Right ventricle myocardium superior (tissue), 1 donor: ENCODE measurements around the gene LSAMP. TPM values are rescaled to one million over a fixed set of nuclear protein-coding genes. Genes with fewer than 3 reads are reported as not detected.
"Not testable (repeated sequence)": the region's sequence is repeated elsewhere in the genome, so short reads cannot be mapped to it uniquely, and the experiment has no call there.

Experiments
- ATAC-seq: fragments of 200-7000 bp; cut with Tn5 transposase; one replicate; pipeline ENCODE4 v1.9.1; 2020; ENCODE audit warnings: mild to moderate bottlenecking; ENCODE audit not compliant: poor library complexity
- DNase-seq: peaks from one replicate; pipeline ENCODE4 v3.0.0-alpha.2; 2020
- intact Hi-C: fragments of 100-400 bp; cut with DNase I; formaldehyde crosslinking; loops from one replicate; pipeline ENCODE4 v1.11.2; 2022
- total RNA-seq: library from RNA; stranded (reverse); fragmentation: NEBNext Ultra II Directional; extraction: Animal tissue kit (Norgen Biotek cat#: 25700); gene quantifications from one replicate; pipeline ENCODE4 v1.2.1, GENCODE V29; 2021
- donor health status: DM: no; HTN: yes; CAD: no; lungs with severe emphysema.

Gene LSAMP
- total RNA-seq, 1 donor from 2014 or later: 5.2 TPM

DNA sequence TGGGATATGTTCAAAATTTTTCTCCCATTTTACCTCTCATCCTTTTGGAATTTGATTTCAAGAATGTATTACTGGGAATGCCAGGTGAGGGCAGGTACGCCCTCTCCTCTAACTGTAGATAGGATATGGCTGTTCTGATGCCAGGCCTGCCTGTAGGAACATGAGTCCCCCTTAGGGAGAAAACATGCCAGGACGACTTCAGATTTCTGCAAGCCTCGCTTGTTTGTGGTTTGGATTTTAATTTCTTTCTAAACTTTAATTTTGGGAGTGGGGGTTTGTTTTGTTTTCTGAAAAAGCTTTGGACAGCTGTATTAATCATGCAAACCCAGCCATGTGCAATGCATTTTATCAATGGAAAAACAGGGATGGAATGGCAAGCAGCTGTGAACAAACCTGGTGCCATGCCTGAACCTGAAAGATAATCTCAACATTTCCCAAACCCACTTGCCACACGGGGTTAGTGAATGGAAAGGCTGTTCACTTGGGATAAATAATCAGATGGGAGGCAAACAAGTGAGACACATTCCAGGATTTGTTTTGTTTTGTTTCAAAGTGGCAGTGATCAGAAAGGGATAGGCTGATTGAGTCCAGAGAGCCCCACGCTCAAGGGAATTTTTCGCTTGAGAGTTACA is 614.4 kb downstream of the LSAMP start:
- intact Hi-C loops: no loop called here
- no peak for ATAC-seq
- DNase-seq: no peak

DNA sequence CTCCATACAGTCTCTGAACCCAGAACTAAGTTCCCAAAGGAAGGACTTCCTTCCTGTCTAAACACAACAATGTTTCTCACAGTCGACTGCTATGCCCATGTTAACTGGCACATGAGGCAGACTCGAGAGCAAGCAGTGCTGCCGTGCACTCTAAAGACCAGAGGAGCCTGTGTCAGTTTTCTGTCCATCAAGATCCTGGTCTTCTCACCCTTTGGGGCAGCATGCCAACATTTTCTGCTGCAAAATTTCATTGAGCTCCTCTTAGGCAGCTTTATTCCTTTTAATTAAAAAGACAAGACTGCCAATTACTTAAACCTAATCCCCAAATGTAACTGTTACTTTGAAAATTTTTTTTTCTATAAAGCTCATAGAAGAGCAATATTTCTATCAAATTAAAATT is 616.9 kb downstream of the LSAMP start:
- intact Hi-C loops: no loop called here
- ATAC-seq (no peak), DNase-seq (no peak)

DNA sequence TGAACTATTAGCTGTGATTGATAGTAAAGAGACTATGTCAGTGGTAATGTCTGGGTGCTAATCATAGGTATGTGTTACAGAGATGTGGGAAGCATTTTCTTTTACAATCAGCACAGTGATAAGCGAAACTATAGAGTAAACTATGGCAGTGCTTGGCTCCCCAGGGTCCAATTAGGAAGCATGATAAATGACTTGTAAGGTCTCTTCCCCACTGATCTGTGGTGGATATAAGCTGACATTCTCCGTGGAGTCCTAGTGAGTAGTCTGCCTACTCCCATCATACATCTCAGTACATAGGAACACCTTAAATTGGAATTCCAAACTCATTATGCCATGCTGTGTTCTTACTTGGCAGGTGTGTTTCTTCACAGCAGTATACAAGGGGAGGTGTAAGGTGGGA is 617.8 kb downstream of the LSAMP start:
- intact Hi-C loops: no loop called here
- ATAC-seq (no peak), DNase-seq (no peak)

DNA sequence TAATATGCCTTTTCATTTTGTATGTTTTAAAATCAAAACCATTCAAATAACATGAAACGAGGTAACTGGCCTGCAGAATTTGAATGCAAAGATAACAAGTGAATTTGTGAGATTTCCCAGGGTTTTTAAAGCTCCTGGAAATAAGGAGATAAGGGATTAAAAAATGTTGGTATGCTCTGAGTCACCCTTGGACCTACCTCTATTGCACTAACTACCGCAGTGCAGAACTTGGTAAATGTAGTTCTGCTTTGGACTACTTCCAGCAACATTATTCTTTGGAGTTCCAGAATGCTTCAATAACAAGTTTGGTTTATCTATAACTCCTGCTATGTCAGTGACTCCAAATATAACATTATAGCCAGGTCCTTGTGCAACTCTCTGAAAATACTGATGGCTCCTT is 620.2 kb downstream of the LSAMP start:
- no peak for DNase-seq
- intact Hi-C loops: no loop called here
- ATAC-seq: no peak

DNA sequence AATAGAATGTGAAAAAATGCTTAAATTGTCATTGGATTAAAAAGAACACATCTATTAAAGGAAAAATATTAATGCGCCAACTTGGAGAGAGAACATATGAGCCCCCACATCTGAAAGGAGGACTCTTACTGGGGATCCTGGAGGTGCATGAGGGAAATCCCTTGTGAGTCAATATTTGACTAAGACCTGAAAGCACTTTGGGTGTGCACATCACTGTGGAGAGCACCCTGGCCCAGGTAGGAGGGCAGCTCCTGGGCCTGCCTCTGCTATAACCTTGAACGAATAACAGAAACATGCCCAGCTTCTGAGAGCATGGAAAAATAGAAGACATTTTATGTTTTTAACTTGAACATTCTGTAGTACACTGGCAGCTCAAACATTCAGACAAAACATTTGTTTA is 622.2 kb downstream of the LSAMP start:
- DNase-seq (no peak), ATAC-seq (no peak)
- intact Hi-C loops: no loop called here

DNA sequence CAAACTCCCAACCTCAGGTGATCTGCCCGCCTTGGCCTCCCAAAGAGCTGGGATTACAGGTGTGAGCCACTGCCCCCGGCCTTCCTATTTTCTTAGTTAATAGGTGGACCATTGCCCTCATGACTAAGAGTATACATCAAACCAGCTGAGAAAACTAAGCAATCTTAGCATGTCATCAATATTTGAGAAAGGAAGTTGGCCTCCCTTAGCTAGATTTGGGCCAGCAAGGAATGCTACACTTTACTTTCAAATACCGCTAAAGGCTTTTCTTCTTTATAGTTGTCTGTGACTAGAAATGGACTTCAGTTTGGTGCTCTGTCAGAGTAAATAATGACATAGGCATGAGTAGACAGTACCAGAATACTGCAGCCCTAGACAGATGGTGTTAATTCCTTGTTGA is 622.7 kb downstream of the LSAMP start:
- no peak for ATAC-seq
- intact Hi-C loops: no loop called here
- no peak for DNase-seq

DNA sequence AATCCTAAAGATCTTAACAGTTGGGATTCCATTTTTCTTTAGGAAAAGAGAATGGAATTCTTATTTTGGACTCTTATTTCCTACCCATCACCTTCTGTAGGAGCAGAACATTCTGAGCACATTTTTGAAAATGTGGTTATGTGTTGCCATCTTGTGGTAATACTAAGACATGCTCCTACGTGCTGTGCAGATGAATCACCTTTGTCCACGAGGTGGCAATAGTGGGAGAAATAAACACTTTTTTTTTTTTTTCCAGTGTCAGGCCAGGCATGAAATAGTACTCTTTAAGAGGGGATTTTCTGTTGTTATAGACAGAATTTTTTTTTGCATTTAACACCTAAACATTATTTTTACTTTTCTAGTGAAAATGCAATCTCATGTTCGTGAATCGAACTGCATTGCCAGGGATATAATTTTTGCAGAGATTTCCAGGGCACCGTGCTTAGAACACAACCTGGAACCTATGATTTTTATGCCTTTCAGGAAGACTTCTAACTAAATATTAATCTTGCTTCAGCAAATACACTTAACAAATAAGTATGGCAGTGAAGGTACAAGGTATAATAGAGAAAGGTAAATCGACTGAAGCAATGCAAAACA is 625.4 kb downstream of the LSAMP start:
- intact Hi-C loops: loop anchor here (10.0 kb wide), 1 partner anchor 1975 kb away; no protein-coding TSS in a partner anchor
- DNase-seq (peak; percentile 50), ATAC-seq (peak; percentile 82)

DNA sequence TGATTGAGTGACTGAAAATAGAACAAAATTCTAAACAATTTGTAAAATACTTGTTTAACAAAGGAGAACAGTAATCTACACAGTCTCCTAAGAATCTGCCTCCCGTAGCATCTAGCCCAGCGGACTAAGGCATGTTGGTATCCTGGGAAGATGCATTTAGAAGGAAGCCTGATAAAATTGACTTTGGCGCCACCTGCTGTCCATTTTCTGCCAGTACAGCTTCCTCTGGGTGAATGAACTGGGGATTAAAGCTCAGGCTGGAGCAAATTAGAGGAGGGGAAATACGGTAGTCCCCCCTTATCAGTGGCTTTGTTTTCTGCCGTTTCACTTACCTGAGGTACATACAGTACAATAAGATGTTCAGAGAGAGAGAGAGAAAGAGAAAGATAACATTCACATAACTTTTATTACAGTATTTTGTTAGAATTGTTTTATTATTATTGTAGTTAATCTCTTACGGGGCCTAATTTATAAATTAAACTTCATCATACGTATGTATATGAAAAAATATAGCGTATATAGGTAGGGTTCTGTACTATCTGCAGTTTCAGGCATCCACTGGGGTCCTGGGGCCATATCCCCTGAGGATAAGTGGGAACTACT is 630.4 kb downstream of the LSAMP start:
- peak; percentile 84 for ATAC-seq
- intact Hi-C loops: loop anchor here (10.0 kb wide), 1 partner anchor 1970 kb away; no protein-coding TSS in a partner anchor
- peak; percentile 76 for DNase-seq

DNA sequence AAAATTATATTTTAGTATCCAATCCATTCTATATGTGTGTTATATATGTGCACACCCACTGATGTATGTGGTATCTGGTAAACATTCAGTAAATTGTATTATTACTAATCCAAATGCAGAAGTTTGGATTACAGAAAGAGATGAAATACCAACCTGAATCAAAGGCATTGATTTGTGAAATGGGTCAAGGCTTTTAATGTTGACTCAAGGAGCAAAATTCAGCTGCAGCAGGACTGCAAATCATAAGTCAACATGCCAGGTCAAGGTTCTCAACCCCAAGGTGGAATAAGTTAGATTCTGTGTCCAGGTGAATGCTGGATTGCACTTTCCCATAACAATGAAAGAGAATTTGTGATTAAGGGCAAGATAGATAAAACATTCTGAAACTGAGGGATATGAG is 631.3 kb downstream of the LSAMP start:
- DNase-seq: no peak
- intact Hi-C loops: loop anchor here (10.0 kb wide), 1 partner anchor 1969 kb away; no protein-coding TSS in a partner anchor
- ATAC-seq: no peak

DNA sequence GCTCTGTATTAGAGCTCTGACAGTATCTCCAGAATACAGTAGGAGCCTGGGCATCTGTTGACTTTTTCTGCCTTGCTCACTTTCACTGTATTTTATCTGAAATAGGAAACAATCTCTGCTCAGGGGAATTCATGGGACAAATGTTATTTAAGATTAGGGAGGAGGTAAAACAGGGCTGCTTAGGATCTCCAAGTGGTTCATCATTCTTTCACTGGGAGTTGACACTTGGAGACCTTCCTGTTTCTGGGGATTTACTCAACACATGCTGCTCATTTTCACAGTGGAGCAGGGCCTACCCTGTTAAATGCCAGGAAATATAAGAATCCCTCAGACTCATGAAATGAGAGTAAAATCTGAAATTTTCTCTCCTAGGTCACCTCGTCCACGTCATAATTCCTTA is 636.5 kb downstream of the LSAMP start:
- ATAC-seq: no peak
- intact Hi-C loops: no loop called here

DNA sequence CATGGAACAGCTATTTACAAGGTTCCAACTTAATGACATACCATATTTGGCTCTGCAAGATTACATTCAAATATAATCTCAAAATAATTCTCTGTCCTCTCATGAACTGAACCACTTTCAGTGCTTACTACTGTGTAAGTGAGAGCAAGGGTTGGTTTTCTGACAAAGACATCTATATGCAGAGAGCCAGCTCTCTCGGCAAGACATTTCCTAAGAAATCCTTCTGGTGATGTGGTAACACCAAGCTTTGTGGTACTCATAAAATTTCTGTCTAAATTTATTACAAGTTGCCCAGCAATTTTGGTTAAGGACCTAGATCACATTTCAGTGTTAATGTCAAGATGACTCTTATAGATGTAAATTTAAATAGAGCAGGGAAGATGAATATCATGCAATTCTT is 637.0 kb downstream of the LSAMP start:
- ATAC-seq: no peak
- no peak for DNase-seq
- intact Hi-C loops: no loop called here

More for the DNA sequence above, 636.5 kb downstream of the LSAMP start:
- DNase-seq: no peak

DNA sequence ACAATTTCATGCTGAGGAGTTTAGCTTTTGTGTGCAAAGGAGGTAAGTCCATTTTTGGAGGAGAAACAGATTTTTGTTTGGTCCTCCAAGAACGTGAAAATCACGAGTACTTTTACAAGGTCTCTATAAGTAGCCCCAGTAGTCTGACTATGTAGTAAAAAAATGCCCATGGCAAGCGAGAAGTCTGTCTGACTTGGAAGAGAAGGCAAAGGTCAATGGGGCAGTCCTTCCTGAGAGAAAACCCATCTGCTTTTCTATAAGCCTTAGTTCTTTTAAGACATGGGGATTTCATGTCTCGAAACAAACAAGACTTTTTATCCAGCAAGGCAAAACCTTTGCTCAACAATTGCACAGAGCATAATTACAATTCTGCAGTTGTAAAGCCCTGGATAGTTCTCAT is 638.8 kb downstream of the LSAMP start:
- ATAC-seq: no peak
- DNase-seq: no peak
- intact Hi-C loops: no loop called here

DNA sequence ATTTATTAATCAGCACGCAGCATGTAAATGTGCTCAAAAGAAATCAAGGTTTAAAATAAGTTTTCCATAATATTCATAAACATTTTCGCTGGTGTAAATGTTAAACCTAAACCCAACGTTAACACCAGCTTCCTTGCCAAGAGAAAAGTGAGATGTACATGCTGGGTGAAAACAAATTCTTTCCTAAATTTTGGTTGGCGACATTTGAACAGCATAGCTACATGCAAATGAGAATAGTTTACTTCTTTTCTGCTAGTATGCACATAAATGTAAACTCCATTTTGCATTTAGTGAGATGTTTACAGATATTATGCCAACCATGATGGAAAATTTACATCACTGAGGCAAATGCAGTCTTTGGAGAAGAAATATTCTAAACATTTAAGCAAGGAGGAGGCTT is 639.8 kb downstream of the LSAMP start:
- intact Hi-C loops: no loop called here
- DNase-seq (no peak), ATAC-seq (no peak)

DNA sequence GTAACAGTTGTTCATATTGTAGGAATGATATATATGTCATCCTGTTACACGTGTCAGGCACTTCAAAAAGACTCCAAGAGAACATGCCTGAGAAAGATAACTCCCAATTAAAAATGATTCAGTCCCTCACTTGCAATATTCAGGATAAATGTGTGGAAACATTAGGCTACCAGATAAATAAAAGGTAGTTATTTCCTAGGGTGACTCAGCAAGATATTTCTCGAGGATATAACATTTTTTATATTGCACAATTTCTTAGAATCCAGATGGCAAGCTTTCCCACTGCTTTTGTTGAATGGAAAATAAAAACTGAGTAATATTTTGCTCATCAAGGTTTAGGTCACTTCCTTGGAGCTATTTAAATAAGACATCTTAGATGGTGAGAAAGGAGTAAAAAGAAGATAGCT is 640.6 kb downstream of the LSAMP start:
- ATAC-seq (peak; percentile 18), DNase-seq (no peak)

DNA sequence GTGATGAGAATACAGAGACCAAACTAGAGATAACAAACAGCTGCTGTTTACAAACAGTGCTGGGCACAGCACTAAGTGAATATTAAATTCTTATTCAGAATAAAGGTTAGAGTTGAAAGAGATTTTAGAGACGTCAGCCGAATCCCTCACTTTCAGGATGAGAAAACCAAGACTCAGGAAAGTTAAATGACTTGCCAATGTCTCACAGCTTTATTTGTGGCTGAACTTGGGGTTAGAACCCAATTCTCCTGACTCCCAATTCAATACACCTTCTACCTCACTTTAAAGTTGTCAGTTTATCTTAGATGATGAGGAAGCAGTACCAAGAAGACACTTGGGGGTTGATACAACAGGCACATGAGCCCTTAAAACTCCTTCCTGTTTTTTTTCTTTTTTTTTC is 641.1 kb downstream of the LSAMP start:
- no peak for ATAC-seq
- DNase-seq: no peak
- intact Hi-C loops: no loop called here

More for the DNA sequence above, 640.6 kb downstream of the LSAMP start:
- intact Hi-C loops: no loop called here

DNA sequence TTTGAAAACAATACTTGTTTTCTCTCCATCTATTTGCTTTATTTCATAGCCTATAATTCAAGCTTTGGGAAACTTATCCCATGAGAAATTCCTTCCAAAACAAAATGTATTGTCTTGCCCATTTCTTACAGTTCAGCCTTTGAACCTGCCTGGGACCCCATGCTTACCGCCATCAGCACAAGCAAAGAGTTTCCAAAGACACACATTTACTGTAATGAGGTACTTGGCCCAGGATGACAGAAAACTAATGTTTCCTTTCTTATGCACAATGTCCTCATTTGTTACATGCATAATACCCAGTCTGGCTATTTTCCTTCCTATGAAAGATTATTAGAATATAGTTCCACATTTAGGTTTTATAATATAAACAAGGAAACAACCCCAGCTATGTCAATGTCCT is 641.6 kb downstream of the LSAMP start:
- ATAC-seq (no peak), DNase-seq (no peak)
- intact Hi-C loops: no loop called here

DNA sequence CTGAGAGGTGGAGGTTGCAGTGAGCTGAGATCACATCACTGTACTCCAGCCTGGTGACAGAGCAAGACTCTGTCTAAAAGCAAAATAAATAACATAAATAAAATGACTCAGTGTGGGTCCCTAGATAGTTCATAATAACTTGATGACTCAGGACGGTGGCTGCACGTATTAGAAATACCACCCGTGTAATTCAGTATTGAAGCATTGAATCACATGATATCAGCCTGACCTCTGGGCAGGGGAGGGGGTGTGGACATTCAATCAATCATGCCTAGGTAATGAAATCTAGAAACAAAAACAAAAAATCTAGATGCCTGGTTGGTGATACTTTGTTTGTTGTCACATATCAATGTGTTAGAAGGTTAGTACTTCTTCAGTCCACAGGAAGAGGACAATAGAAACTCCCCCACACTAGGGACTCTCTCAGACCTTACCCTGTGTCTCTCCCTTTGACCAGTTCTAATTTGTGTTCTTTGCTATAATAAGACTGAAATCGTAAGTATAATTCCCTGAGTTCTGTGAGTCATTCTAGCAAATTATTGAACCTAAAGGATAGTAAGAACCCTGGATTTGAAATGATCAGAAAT is 644.7 kb downstream of the LSAMP start:
- DNase-seq: no peak
- intact Hi-C loops: no loop called here
- ATAC-seq: no peak

DNA sequence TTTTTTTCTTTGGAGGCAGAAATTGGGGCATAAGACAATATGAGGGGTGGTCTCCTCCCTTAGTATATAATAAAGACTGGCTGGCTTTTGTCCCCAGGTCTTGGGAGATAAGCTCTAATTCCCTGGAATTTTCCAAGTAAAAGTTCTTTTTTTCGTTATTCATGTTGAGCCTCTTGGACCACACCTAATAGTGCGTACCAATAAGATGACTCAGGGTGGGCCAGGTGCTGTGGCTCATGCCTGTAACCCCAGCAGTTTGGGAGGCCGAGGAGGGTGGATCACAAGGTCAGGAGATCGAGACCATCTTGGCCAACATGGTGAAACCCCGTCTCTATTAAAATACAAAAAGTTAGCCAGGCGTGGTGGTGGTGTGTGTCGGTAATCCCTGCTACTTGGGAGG is 645.2 kb downstream of the LSAMP start:
- ATAC-seq, intact Hi-C loops: not testable (repeated sequence)

DNA sequence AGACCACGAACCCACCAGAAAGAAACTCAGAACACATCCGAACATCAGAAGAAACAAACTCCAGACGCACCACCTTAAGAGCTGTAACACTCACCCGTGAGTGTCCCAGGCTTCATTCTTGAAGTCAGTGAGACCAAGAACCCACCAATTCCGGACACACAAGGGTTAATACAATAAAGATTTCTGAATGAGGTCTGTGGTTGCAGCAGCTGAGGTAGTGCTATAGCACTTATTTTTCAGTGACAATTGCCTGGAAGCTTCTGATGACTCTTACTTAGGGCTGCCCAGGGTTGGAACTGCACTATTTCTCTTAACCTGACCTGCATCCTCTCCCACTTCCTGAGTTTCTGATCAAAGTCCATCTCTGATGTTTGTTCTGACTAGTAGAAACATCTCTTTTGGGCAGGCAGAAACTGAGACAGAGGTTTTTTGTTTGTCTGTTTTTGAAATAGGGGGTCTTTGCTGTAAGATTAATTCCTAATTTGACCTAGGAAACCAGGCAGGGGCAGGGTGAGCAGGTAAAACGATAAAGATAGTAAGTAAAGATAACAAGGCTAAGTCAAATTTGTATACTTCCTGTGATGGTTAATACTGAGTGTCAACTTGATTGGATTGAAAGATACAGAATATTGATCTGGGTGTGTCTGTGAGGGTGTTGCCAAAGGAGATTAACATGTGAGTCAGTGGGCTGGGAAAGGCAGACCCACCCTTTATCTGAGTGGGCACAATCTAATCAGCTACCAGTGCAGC is 652.9 kb downstream of the LSAMP start:
- DNase-seq (no peak), ATAC-seq (no peak)
- intact Hi-C loops: no loop called here

More for the DNA sequence above, 645.2 kb downstream of the LSAMP start:
- DNase-seq: not testable (repeated sequence)
